GM12878 (cell line): ENCODE measurements around the gene KDM4D. TPM values are rescaled to one million over a fixed set of nuclear protein-coding genes. Genes with fewer than 3 reads are reported as not detected.

ENCODE experiments used
- BHLHE40 ChIP-seq, 2 experiments: fragments of 450-650 bp in 1 of 2; IDR thresholded peaks; 2 replicates each; pipeline ENCODE4 v1.6.1; 2011 to 2017; ENCODE audit warnings: low read depth in 2 of 2, borderline replicate concordance in 1 of 2, improper control_type of control experiment in 1 of 2, low read length in 1 of 2, mild to moderate bottlenecking in 1 of 2
- CBFB ChIP-seq: IDR thresholded peaks from 2 replicates; pipeline ENCODE4 v1.6.1; 2016; ENCODE audit warnings: antibody characterized with exemption, low read depth
- CHD4 ChIP-seq: fragments of 200-600 bp; sonication (generic); IDR thresholded peaks from 2 replicates; pipeline ENCODE4 v1.6.1; 2016; ENCODE audit warnings: mild to moderate bottlenecking
- FOS ChIP-seq: IDR thresholded peaks from 3 replicates; pipeline ENCODE4 v1.6.1; 2011; ENCODE audit warnings: borderline replicate concordance; ENCODE audit not compliant: insufficient read length; ENCODE audit errors: extremely low read depth
- FOXM1 ChIP-seq: IDR thresholded peaks from 2 replicates; pipeline ENCODE4 v1.6.1; 2012; ENCODE audit warnings: low read depth, mild to moderate bottlenecking, inconsistent platforms, low read length, moderate library complexity
- GABPA ChIP-seq: IDR thresholded peaks from 2 replicates; pipeline ENCODE4 v1.6.1; 2014; ENCODE audit warnings: antibody characterized with exemption, low read depth, mild to moderate bottlenecking, inconsistent platforms
- KDM1A ChIP-seq: fragments of 200-600 bp; sonication (generic); IDR thresholded peaks from 2 replicates; pipeline ENCODE4 v1.6.1; 2016; ENCODE audit warnings: borderline replicate concordance
- MXI1 ChIP-seq: fragments of 150-350 bp; IDR thresholded peaks from 2 replicates; pipeline ENCODE4 v1.6.1; 2011; ENCODE audit warnings: low read depth, mild to moderate bottlenecking, inconsistent platforms, low read length, improper control_type of control experiment
- NBN ChIP-seq: fragments of 450-650 bp; IDR thresholded peaks from 2 replicates; pipeline ENCODE4 v1.6.1; 2016
- NFYB ChIP-seq: IDR thresholded peaks from 2 replicates; pipeline ENCODE4 v1.6.1; 2011; ENCODE audit warnings: low read depth, mild to moderate bottlenecking, low read length, improper control_type of control experiment, moderate library complexity; ENCODE audit not compliant: insufficient read depth
- RAD51 ChIP-seq: fragments of 450-650 bp; IDR thresholded peaks from 2 replicates; pipeline ENCODE4 v1.6.1; 2016; ENCODE audit warnings: moderate library complexity, mild to moderate bottlenecking, inconsistent platforms
- RUNX3 ChIP-seq: IDR thresholded peaks from 2 replicates; pipeline ENCODE4 v1.6.1; 2012; ENCODE audit warnings: low read length, inconsistent platforms
- SIX5 ChIP-seq: IDR thresholded peaks from 2 replicates; pipeline ENCODE4 v1.6.1; 2011; ENCODE audit warnings: mild to moderate bottlenecking, low read depth, low read length, moderate library complexity; ENCODE audit not compliant: severe bottlenecking
- SREBF1 ChIP-seq: IDR thresholded peaks from 2 replicates; pipeline ENCODE4 v1.6.1; 2012; ENCODE audit warnings: mild to moderate bottlenecking, low read length
- TCF7 ChIP-seq: IDR thresholded peaks from 2 replicates; pipeline ENCODE4 v1.6.1; 2014; ENCODE audit warnings: antibody characterized with exemption, borderline replicate concordance
- YY1 ChIP-seq: IDR thresholded peaks from 2 replicates; pipeline ENCODE4 v1.6.1; 2011; ENCODE audit warnings: low read depth, mild to moderate bottlenecking, low read length
- ZNF207 ChIP-seq: fragments of 450-650 bp; IDR thresholded peaks from 2 replicates; pipeline ENCODE4 v1.6.1; 2014; ENCODE audit warnings: antibody characterized with exemption, mild to moderate bottlenecking, borderline replicate concordance
- ZNF274 ChIP-seq: IDR thresholded peaks from one replicate; pipeline ENCODE4 v1.8.0; 2011; ENCODE audit not compliant: insufficient read length, insufficient read depth
- ZNF384 ChIP-seq: IDR thresholded peaks from 2 replicates; pipeline ENCODE4 v1.6.1; 2012; ENCODE audit warnings: low read depth, mild to moderate bottlenecking, low read length, improper control_type of control experiment, borderline replicate concordance
- polyA plus RNA-seq, 11 experiments: library from polyadenylated mRNA; depleted of rRNA in 4 of 11; unstranded in 6 of 11; stranded (reverse) in 5 of 11; fragments of >200 nt; fragmentation: Nextera tagmentation in 4 of 11; fragmentation: Illumina TruSeq in 1 of 11; extraction: Ambion mirVana in 4 of 11; extraction: Trizol in 1 of 11; gene quantifications; 1 replicate in 1 of 11; 2 replicates in 10 of 11; pipeline versions ENCODE4 v1.2.1 to v1.2.3, GENCODE V29; 2011 to 2016; ENCODE audit warnings: inconsistent platforms in 2 of 11, missing spikeins in 2 of 11, low read depth in 1 of 11
- total RNA-seq, 4 experiments: library from RNA; depleted of rRNA in 3 of 4; stranded (reverse); fragments of >200 nt in 3 of 4; fragmentation: Illumina TruSeq in 1 of 4; extraction: Trizol in 1 of 4; gene quantifications; 2 replicates each; pipeline versions ENCODE4 v1.2.1 to v1.2.3, GENCODE V29; 2013 to 2021
- TF ChIP-seq, protein P1 (sequence below): fragments of 450-650 bp; IDR thresholded peaks from 2 replicates; pipeline ENCODE4 v1.6.1; 2017; ENCODE audit warnings: mild to moderate bottlenecking, moderate library complexity
- TF ChIP-seq, protein P2 (sequence below): fragments of 450-650 bp; IDR thresholded peaks from 2 replicates; pipeline ENCODE4 v1.6.1; 2016; ENCODE audit warnings: mild to moderate bottlenecking
- TF ChIP-seq, protein P3 (sequence below): fragments of 450-650 bp; formaldehyde crosslinking; IDR thresholded peaks from 2 replicates; pipeline ENCODE4 v1.5.0; 2022; ENCODE audit warnings: mild to moderate bottlenecking, missing genetic modification characterization

The KDM4D gene
- total and polyA plus RNA-seq, 10 of the 15 experiments (the other 5 are each of a cell fraction or from before 2014, with no cell fraction given): 0.63 to 2.6 (median 1.3) TPM

DNA sequence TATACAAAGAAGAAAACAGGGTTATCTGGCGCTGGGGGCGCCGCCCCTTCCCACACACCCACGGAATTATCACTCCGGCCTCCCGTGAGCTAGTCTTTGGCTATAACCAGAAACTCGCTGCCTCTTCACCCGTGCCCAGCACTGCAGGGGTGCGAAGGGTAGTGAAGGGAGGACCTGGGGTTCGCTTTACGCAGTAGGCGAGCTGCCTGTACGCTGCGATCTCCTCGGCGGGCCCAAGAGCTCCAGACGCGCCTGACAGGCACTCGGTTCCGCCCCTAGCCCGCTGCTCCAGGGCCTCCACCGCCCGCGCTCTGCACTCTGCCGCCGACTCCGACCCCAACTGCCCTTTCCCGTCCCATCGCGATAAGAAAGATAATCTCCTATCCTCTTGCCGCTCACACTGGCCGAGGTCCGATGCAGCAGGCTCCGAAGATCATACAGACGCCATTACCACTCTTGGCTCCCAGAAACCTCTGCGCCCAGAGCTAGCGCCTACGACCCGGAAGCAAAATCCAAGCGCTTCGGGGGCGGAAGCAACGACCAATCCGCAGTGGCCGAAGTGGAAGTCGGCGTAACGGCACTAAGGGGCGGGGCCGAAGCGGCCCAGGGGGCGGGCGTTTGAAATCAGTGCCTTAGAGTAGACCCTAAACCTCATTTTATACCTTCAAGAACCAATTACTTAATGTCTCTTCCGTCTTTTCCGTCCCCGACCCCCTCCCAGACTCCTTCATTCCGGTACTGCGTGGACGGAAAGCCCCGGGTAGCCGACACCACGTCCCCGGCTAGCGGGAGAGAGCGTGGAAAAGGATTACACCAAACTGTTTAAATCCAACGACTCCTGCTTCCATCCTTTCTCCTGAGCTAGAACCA, at the start of gene KDM4D, which contains the start of gene CWC15 (continued):
- peak; percentile 67 for TF ChIP-seq SIX5
- no peak for TF ChIP-seq FOXM1
- no peak for TF ChIP-seq TCF7
- no peak for TF ChIP-seq NBN
- TF ChIP-seq ZNF207: no peak
- TF ChIP-seq CHD4: no peak
- no peak for TF ChIP-seq FOS
- TF ChIP-seq, protein P1, sequence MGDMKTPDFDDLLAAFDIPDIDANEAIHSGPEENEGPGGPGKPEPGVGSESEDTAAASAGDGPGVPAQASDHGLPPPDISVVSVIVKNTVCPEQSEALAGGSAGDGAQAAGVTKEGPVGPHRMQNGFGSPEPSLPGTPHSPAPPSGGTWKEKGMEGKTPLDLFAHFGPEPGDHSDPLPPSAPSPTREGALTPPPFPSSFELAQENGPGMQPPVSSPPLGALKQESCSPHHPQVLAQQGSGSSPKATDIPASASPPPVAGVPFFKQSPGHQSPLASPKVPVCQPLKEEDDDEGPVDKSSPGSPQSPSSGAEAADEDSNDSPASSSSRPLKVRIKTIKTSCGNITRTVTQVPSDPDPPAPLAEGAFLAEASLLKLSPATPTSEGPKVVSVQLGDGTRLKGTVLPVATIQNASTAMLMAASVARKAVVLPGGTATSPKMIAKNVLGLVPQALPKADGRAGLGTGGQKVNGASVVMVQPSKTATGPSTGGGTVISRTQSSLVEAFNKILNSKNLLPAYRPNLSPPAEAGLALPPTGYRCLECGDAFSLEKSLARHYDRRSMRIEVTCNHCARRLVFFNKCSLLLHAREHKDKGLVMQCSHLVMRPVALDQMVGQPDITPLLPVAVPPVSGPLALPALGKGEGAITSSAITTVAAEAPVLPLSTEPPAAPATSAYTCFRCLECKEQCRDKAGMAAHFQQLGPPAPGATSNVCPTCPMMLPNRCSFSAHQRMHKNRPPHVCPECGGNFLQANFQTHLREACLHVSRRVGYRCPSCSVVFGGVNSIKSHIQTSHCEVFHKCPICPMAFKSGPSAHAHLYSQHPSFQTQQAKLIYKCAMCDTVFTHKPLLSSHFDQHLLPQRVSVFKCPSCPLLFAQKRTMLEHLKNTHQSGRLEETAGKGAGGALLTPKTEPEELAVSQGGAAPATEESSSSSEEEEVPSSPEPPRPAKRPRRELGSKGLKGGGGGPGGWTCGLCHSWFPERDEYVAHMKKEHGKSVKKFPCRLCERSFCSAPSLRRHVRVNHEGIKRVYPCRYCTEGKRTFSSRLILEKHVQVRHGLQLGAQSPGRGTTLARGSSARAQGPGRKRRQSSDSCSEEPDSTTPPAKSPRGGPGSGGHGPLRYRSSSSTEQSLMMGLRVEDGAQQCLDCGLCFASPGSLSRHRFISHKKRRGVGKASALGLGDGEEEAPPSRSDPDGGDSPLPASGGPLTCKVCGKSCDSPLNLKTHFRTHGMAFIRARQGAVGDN: no peak
- no peak for TF ChIP-seq KDM1A
- no peak for TF ChIP-seq RAD51
- peak; percentile 97 for TF ChIP-seq GABPA
- TF ChIP-seq, protein P2, sequence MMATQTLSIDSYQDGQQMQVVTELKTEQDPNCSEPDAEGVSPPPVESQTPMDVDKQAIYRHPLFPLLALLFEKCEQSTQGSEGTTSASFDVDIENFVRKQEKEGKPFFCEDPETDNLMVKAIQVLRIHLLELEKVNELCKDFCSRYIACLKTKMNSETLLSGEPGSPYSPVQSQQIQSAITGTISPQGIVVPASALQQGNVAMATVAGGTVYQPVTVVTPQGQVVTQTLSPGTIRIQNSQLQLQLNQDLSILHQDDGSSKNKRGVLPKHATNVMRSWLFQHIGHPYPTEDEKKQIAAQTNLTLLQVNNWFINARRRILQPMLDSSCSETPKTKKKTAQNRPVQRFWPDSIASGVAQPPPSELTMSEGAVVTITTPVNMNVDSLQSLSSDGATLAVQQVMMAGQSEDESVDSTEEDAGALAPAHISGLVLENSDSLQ: peak; percentile 32; the same call in 1 of the 2 replicates
- peak; percentile 84 for TF ChIP-seq NFYB
- TF ChIP-seq RUNX3: peak; percentile 54
- TF ChIP-seq YY1: peak; percentile 98
- TF ChIP-seq SREBF1: peak; percentile 80
- TF ChIP-seq BHLHE40 (IDR thresholded peaks at IDR 0.05; ENCODE audit: borderline replicate concordance in 1 of 2, low read depth in 2 of 2, low read length in 1 of 2): 0 out of 4 replicates have a peak, but pooled peaks of 1 of the 2 experiments have one; percentile 2
- TF ChIP-seq ZNF384: no peak
- TF ChIP-seq MXI1: peak; percentile 51
- TF ChIP-seq, protein P3, sequence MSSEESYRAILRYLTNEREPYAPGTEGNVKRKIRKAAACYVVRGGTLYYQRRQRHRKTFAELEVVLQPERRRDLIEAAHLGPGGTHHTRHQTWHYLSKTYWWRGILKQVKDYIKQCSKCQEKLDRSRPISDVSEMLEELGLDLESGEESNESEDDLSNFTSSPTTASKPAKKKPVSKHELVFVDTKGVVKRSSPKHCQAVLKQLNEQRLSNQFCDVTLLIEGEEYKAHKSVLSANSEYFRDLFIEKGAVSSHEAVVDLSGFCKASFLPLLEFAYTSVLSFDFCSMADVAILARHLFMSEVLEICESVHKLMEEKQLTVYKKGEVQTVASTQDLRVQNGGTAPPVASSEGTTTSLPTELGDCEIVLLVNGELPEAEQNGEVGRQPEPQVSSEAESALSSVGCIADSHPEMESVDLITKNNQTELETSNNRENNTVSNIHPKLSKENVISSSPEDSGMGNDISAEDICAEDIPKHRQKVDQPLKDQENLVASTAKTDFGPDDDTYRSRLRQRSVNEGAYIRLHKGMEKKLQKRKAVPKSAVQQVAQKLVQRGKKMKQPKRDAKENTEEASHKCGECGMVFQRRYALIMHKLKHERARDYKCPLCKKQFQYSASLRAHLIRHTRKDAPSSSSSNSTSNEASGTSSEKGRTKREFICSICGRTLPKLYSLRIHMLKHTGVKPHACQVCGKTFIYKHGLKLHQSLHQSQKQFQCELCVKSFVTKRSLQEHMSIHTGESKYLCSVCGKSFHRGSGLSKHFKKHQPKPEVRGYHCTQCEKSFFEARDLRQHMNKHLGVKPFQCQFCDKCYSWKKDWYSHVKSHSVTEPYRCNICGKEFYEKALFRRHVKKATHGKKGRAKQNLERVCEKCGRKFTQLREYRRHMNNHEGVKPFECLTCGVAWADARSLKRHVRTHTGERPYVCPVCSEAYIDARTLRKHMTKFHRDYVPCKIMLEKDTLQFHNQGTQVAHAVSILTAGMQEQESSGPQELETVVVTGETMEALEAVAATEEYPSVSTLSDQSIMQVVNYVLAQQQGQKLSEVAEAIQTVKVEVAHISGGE (CRISPR knock-in tag): no peak
- peak; percentile 24; the same call in 1 of the 2 replicates for TF ChIP-seq CBFB
- TF ChIP-seq ZNF274: no peak
